ENCODE results near the gene LENG1.

The LENG1 gene

GRCh38 chr19:54123682-54124081 is 35.8 kb downstream of the LENG1 start:
- Mint-ChIP-seq H3K36me3 (ENCODE audit: low read depth) (peaks cover 25% of the 10 kb centered on the region), H3K4me1 (no peaks in the 10 kb centered on the region), H3K27me3 (ENCODE audit: low read depth) (no peaks in the 10 kb centered on the region), H3K4me3 (no peak overlapping the region), H3K27ac (no peak overlapping the region), H3K9me3 (no peaks in the 10 kb centered on the region)
- TF ChIP-seq CTCF (IDR thresholded peaks at IDR 0.05; ENCODE audit: unreplicated experiment in 3 of 3), result no peak

GRCh38 chr19:54121259-54121658 is 38.3 kb downstream of the LENG1 start:
- Mint-ChIP-seq H3K9me3 (no peaks in the 10 kb centered on the region), H3K36me3 (ENCODE audit: low read depth) (peaks cover 24% of the 10 kb centered on the region), H3K4me1 (no peaks in the 10 kb centered on the region), H3K27me3 (ENCODE audit: low read depth) (no peaks in the 10 kb centered on the region), H3K4me3 (no peak overlapping the region), H3K27ac (no peak overlapping the region)
- no peak for TF ChIP-seq CTCF (IDR thresholded peaks at IDR 0.05; ENCODE audit: unreplicated experiment in 3 of 3)

- Mint-ChIP-seq H3K27me3 (ENCODE audit: low read depth) (no peaks in the 10 kb centered on the region), H3K36me3 (ENCODE audit: low read depth) (peaks cover 24% of the 10 kb centered on the region), H3K4me3 (peak within 1 kb of the TSS; percentile 89 to 94 (median 91)), H3K4me1 (peaks cover 10% of the 10 kb centered on the region), H3K27ac (peak within 1 kb of the TSS; percentile 70 to 91 (median 89)), H3K9me3 (no peaks in the 10 kb centered on the region)
- no peak for TF ChIP-seq CTCF (IDR thresholded peaks at IDR 0.05; ENCODE audit: unreplicated experiment in 3 of 3)
Observed at GRCh38 chr19:54115109-54116063, 44.1 kb downstream of the LENG1 start, which contains the start of the genes PRPF31 and TFPT. Gene PRPF31, plus strand, starts transcription at chr19:54115754. Its CDS starts 2,525 bp downstream, at chr19:54118279. Gene TFPT, minus strand, starts transcription at chr19:54115657. Its CDS starts 388 bp downstream, at chr19:54115269.

GRCh38 chr19:54114340-54115108 is 45.0 kb downstream of the LENG1 start:
- Mint-ChIP-seq H3K27me3 (ENCODE audit: low read depth) (no peaks in the 10 kb centered on the region), H3K27ac (peak overlapping the region; percentile 70 to 91 (median 89)), H3K4me3 (peak overlapping the region; percentile 89 to 94 (median 91)), H3K36me3 (ENCODE audit: low read depth) (peaks cover 22% of the 10 kb centered on the region), H3K4me1 (peaks cover 10% of the 10 kb centered on the region), H3K9me3 (no peaks in the 10 kb centered on the region)
- no peak for TF ChIP-seq CTCF (IDR thresholded peaks at IDR 0.05; ENCODE audit: unreplicated experiment in 3 of 3)

- Mint-ChIP-seq H3K4me3 (no peak overlapping the region), H3K27ac (no peak overlapping the region), H3K27me3 (ENCODE audit: low read depth) (no peaks in the 10 kb centered on the region), H3K9me3 (no peaks in the 10 kb centered on the region), H3K4me1 (no peaks in the 10 kb centered on the region), H3K36me3 (ENCODE audit: low read depth) (peaks cover 34% of the 10 kb centered on the region)
- no peak for TF ChIP-seq CTCF (IDR thresholded peaks at IDR 0.05; ENCODE audit: unreplicated experiment in 3 of 3)
Observed at GRCh38 chr19:54109651-54110050, 49.9 kb downstream of the LENG1 start.
